Measurements from ENCODE around the gene ARHGAP33.

Gene ARHGAP33, protein sequence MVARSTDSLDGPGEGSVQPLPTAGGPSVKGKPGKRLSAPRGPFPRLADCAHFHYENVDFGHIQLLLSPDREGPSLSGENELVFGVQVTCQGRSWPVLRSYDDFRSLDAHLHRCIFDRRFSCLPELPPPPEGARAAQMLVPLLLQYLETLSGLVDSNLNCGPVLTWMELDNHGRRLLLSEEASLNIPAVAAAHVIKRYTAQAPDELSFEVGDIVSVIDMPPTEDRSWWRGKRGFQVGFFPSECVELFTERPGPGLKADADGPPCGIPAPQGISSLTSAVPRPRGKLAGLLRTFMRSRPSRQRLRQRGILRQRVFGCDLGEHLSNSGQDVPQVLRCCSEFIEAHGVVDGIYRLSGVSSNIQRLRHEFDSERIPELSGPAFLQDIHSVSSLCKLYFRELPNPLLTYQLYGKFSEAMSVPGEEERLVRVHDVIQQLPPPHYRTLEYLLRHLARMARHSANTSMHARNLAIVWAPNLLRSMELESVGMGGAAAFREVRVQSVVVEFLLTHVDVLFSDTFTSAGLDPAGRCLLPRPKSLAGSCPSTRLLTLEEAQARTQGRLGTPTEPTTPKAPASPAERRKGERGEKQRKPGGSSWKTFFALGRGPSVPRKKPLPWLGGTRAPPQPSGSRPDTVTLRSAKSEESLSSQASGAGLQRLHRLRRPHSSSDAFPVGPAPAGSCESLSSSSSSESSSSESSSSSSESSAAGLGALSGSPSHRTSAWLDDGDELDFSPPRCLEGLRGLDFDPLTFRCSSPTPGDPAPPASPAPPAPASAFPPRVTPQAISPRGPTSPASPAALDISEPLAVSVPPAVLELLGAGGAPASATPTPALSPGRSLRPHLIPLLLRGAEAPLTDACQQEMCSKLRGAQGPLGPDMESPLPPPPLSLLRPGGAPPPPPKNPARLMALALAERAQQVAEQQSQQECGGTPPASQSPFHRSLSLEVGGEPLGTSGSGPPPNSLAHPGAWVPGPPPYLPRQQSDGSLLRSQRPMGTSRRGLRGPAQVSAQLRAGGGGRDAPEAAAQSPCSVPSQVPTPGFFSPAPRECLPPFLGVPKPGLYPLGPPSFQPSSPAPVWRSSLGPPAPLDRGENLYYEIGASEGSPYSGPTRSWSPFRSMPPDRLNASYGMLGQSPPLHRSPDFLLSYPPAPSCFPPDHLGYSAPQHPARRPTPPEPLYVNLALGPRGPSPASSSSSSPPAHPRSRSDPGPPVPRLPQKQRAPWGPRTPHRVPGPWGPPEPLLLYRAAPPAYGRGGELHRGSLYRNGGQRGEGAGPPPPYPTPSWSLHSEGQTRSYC

GRCh38 chr19:35775298-35776101 lies at the start of gene ARHGAP33:
ARHGAP33 (plus strand) TSS chr19:35775564; CDS start chr19:35775659, 95 bp downstream.
- DNase-seq = peak; percentile 46 to 100 (median 95)

GRCh38 chr19:35727053-35727955 lies 48.1 kb upstream of the ARHGAP33 start:
- DNase-seq = no peak

- DNase-seq = no peak
Measured at GRCh38 chr19:35727956-35728706, 47.2 kb upstream of the ARHGAP33 start.

DNA sequence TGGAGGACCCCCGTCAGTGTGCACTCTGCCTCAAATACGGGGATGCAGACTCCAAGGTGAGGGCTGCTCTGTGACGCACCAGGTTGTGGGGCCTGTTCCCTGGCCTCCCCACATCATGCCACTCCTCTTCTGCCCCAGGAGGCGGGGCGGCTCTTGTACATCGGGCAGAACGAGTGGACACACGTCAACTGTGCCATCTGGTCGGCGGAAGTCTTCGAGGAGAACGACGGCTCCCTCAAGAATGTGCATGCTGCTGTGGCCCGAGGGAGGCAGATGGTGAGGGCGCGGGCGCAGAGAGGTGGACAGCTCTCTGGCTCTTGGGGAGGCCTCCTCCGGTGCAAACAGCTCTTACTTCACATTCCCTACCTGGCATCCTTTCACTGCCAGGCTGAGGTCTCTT lies 46.3 kb upstream of the ARHGAP33 start:
- DNase-seq = no peak

- no peak for DNase-seq
Measured at GRCh38 chr19:35729763-35730162, 45.6 kb upstream of the ARHGAP33 start.

DNA sequence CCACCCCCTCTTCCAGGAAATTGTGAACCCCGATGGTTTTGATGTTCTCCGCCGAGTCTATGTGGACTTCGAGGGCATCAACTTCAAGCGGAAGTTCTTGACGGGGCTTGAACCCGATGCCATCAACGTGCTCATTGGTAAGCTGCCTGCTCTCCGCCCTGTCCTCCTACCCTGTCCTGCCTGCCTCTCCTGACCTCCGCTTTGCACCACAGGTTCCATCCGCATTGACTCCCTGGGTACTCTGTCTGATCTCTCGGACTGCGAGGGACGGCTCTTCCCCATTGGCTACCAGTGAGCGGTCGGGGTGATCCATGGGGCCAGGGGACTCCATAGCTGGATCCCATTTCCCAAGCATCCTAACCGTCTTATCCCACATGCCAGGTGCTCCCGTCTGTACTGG lies 45.0 kb upstream of the ARHGAP33 start:
- DNase-seq = no peak

DNA sequence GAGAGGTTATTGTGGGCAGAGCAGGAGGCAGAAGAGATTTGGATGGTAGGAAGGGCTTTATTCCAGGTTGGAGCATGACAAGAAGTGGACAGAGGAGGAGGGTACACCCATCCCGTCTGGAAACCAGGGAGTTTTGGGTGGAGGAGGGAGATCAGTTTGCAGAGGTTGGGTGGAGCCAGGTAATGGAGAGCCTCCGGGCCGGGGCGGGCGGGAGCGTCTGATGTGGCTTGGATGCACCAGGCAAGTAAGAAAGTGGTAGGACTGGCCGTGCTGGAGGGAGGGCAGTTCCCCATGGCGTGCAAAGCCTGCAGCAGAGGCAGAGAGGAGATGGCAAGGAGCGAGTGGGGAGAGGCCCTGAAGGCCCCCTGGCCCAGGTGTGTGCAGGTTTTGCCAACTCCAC lies 44.0 kb upstream of the ARHGAP33 start:
- DNase-seq = no peak

DNA sequence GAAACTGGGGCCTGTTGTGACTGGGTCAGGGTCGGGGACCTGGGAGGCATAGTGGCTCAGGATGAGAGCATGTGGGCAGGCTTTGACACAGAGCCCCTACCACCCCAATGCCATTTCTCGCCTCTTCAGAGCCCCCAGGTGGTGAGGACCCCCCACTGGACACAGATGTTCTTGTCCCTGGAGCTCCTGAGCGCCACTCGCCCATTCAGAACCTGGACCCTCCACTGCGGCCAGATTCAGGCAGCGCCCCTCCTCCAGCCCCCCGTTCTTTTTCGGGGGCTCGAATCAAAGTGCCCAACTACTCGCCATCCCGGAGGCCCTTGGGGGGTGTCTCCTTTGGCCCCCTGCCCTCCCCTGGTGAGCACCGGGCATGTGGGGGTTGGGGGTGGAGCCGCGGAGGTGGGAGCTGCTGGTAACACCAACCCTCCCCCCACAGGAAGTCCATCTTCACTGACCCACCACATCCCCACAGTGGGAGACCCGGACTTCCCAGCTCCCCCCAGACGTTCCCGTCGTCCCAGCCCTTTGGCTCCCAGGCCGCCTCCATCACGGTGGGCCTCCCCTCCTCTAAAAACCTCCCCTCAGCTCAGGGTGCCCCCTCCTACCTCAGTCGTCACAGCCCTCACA lies 43.5 kb upstream of the ARHGAP33 start:
- no peak for DNase-seq

DNA sequence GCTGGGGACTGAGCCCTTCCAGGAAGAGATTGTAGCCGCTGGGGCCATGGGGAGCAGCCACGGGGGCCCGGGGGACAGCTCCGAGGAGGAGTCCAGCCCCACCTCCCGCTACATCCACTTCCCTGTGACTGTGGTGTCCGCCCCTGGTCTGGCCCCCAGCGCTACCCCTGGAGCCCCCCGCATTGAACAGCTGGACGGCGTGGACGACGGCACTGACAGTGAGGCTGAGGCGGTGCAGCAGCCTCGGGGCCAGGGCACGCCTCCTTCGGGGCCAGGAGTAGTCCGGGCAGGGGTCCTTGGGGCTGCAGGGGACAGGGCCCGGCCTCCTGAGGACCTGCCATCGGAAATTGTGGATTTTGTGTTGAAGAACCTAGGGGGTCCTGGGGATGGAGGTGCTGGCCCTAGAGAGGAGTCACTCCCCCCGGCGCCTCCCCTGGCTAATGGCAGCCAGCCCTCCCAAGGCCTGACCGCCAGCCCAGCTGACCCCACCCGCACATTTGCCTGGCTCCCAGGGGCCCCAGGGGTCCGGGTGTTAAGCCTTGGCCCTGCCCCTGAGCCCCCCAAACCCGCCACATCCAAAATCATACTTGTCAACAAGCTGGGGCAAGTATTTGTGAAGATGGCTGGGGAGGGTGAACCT lies 42.7 kb upstream of the ARHGAP33 start:
- no peak for DNase-seq

DNA sequence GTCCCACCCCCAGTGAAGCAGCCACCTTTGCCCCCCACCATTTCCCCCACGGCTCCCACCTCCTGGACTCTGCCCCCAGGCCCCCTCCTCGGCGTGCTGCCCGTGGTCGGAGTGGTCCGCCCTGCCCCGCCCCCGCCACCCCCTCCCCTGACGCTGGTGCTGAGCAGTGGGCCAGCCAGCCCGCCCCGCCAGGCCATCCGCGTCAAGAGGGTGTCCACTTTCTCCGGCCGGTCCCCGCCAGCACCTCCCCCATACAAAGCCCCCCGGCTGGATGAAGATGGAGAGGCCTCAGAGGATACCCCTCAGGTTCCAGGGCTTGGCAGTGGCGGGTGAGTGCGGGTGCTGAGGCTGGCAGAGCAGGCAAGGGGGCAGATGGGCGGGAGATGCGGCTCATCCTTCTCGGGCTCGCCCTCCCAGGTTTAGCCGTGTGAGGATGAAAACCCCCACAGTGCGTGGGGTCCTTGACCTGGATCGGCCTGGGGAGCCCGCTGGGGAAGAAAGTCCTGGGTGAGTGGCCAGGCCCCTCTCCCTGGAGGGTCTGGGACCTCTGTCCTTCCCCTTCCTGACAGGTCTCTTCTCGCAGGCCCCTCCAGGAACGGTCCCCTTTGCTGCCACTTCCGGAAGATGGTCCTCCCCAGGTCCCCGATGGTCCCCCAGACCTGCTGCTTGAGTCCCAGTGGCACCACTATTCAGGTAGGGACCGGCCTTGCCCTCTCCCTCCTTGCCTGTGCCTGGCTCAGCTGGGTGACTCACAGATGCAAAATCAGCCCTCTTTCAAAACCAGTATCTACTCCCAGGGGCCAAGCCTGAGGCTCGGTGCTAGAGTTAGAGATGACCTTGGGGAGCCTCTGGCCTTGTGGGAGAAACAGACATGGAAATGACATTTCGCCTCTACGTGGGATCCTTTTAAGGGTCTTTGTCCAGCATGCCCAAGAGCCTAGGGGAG lies 41.9 kb upstream of the ARHGAP33 start:
- no peak for DNase-seq

DNA sequence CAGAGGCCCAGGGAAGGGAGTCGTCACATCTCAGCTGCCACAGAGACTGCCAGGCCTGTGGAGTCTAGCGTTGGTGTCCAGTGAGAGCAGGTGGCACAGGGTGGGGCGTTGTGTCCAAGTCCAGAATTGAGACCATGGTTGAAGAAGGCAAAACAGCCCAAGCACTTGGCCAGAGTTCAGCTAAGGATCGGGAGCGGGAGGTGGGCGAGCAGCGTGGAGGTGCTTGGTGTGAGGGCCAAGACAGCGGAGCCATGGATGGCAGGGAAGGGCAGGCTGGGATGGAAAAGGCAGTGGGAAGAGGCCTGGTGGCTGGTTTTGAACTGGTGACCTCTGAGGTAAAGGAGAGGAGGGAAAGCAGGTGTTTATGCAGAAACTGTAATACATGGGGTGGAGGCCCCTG lies 41.1 kb upstream of the ARHGAP33 start:
- DNase-seq = no peak

DNA sequence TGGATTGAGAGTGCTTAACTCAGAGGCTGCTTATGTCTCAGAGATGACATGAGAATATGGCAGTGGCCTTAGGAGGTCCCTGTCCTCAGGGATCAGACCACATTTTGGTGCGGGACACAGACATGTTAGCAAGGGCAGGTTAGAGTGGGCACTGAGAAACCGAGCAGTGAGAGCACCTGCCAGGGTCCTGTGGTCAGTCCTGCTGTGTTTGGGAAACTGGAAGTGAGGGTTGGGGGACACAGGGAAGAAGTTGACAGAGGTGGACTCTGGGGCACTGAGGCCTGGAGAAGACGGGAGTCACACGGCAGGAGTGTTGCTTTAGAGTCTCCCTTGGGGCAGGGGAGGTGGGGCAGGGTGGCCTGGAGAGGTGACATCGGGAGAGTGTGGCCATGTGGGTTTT lies 40.5 kb upstream of the ARHGAP33 start:
- no peak for DNase-seq

DNA sequence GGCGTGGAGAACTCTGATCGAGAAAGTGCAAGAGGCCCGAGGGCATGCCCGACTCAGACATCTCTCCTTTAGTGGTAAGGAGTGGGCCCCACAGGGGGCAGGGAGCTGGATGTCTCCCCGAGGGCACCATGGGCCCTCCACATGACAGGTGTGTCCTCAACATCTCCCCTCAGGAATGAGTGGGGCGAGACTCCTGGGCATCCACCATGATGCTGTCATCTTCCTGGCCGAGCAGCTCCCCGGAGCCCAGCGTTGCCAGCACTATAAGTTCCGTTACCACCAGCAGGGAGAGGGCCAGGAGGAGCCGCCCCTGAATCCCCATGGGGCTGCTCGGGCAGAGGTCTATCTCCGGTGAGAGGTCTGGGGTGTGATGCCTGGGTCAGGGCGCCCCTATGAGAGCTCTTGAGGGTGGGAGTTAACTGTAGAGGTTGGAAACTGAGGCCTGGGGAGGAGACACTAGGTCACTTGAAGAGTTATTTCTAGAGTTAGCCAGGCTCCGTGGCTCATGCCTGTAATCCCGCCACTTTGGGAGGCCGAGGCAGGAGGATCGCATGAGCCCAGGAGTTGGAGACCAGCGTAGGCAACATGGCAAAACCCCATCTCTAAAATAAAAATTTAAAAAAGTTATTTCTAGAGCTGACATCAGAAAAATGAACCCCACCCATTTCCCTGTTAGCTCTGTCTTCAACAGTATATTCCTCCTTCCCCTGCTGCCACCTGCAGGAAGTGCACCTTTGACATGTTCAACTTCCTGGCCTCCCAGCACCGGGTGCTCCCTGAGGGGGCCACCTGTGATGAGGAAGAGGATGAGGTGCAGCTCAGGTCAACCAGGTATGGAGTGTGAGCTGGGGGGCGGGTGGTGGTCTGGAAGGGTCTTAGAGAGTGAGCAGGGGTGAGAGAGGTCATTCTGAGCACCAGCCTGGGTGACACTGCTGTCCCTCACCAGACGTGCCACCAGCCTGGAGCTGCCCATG lies 38.2 kb upstream of the ARHGAP33 start:
- no peak for DNase-seq

- DNase-seq = no peak
Measured at GRCh38 chr19:35738021-35738886, 37.1 kb upstream of the ARHGAP33 start.

DNA sequence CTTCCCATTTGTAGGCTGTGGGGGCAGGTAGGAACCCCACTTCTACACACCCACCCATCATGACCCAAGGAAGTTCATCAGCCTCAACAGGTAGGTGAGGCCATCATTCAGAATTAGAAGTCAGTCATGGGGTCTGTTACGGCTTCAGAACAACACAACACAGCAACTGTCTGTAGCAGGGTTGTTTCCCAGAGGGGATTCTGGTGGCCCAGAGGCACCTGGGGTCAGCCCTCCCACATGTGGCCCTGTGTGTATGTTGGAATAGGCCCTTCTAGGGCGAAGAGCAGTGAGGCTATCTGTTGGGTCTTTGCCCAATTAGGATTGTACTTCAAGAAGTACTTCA lies 36.5 kb upstream of the ARHGAP33 start:
- no peak for DNase-seq
